Right lobe of liver (tissue), 6 donors: ENCODE results near the gene LPXN. TPM values are rescaled to one million over a fixed set of nuclear protein-coding genes. Genes with fewer than 3 reads are reported as not detected.

Experiments
- ATAC-seq, 4 donors: fragments of 200-7000 bp; cut with Tn5 transposase; one replicate each; pipeline ENCODE4 v1.9.1; 2020; ENCODE audit warnings: mild to moderate bottlenecking in 4 of 4, moderate library complexity in 4 of 4
- DNase-seq, 3 donors: peaks; one replicate each; pipeline ENCODE4 v3.0.0-alpha.2; 2020
- H3K27ac ChIP-seq, 3 donors: fragments of 200-600 bp; one replicate each; pipeline ENCODE4 v1.8.0; 2022
- H3K27me3 ChIP-seq, 2 donors: fragments of 200-600 bp; one replicate each; pipeline ENCODE4 v1.8.0; 2022
- H3K36me3 ChIP-seq, 4 donors: fragments of 200-600 bp; sonication (generic) in 1 of 4; one replicate each; pipeline versions ENCODE4 v1.5.1 to v1.8.0; 2017 to 2022; ENCODE audit warnings: control low read depth in 1 of 4
- H3K4me1 ChIP-seq, 4 donors: fragments of 200-600 bp; sonication (generic) in 1 of 4; one replicate each; pipeline versions ENCODE4 v1.5.1 to v1.8.0; 2017 to 2022; ENCODE audit warnings: control low read depth in 1 of 4
- H3K4me3 ChIP-seq, 3 donors: fragments of 200-600 bp; one replicate each; pipeline ENCODE4 v1.8.0; 2022
- H3K9me3 ChIP-seq, 4 donors: fragments of 200-600 bp; sonication (generic) in 1 of 4; one replicate each; pipeline versions ENCODE4 v1.5.1 to v1.8.0; 2017 to 2022; ENCODE audit warnings: control low read depth in 1 of 4
- CTCF ChIP-seq, 4 donors: fragments of 200-600 bp in 3 of 4; fragments of 450-650 bp in 1 of 4; IDR thresholded peaks; one replicate each; pipeline versions ENCODE4 v1.5.1 to v1.8.0; 2016 to 2022; ENCODE audit warnings: antibody characterized with exemption in 4 of 4, mild to moderate bottlenecking in 2 of 4
- POLR2A ChIP-seq: fragments of 450-650 bp; IDR thresholded peaks from one replicate; pipeline ENCODE4 v1.6.1; 2017; ENCODE audit warnings: antibody characterized with exemption, mild to moderate bottlenecking
- WGBS: methylation state at CpG from one replicate; pipeline ENCODE4 v1.1.6; 2018; ENCODE audit warnings: low coverage, low lambda C conversion rate; ENCODE audit not compliant: insufficient coverage; ENCODE audit errors: missing lambda C conversion rate; 5-methylcytosine and 5-hydroxymethylcytosine counted together
- intact Hi-C, 2 donors: fragments of 100-400 bp; cut with DNase I; formaldehyde crosslinking; loops; one replicate each; pipeline versions ENCODE4 v1.11.2 to v1.14.1; 2022
- total RNA-seq, 6 experiments: library from RNA; depleted of rRNA in 2 of 6; stranded (reverse); fragments of >200 nt in 2 of 6; fragmentation: NEBNext Ultra II Directional in 3 of 6; extraction: Animal tissue kit (Norgen Biotek cat#: 25700) in 3 of 6; gene quantifications; one replicate each; pipeline versions ENCODE4 v1.1.0 to v1.2.4, GENCODE V29; 2016 to 2023
- donor health status: DM: no; HTN: yes; CAD: no.
- donor health status: DM: no; HTN: no; CAD: no.
- donor health status: DM: no; HTN: no; CAD: no.
- donor health status: DM: no; HTN: yes; CAD: no.
- donor health status: DM: no; HTN: yes; CAD: no.

The LPXN gene
- total RNA-seq, 6 experiments from 2014 or later: 3.9 to 8.4 (median 5.5) TPM

DNA sequence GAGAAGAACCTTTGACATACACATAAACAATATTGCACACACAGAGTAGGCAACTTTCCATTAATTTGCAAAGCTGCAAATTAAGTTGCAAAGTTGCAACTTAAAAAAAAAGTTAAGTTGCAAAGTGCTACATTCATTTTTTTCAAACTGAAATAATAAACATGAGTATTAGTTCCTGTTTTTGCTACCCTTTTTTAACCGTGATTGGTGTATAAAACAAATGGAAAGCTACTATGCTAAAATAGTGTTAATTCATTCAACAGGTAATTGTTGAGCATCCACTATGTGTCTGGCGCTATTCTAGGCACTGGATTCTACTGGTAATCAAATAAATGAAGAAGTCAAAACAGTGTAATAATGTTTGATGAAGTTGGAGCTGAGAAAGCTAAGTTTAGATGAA, 11.3 kb upstream of the LPXN start:
- DNase-seq (no peak), ATAC-seq (no peak)
- intact Hi-C loops: no loop called here
- TF ChIP-seq CTCF (IDR thresholded peaks at IDR 0.05): no peak
- no peak for TF ChIP-seq POLR2A
- Histone ChIP-seq H3K27me3 (no peaks in the 10 kb centered on the region), H3K36me3 (peaks cover 0 to 3% (median 0%) of the 10 kb centered on the region in 4 donors), H3K9me3 (no peaks in the 10 kb centered on the region), H3K4me1 (peaks cover 0 to 36% (median 11%) of the 10 kb centered on the region in 4 donors), H3K4me3 (no peak overlapping the region), H3K27ac (no peak overlapping the region)
- 82% methylated on average over 2 of the region's 2 CpGs for WGBS

- Histone ChIP-seq H3K4me1 (peaks cover 0 to 49% (median 14%) of the 10 kb centered on the region in 4 donors), H3K4me3 (no peak overlapping the region), H3K9me3 (no peaks in the 10 kb centered on the region), H3K27me3 (no peaks in the 10 kb centered on the region), H3K36me3 (peaks cover 0 to 3% (median 0%) of the 10 kb centered on the region in 4 donors), H3K27ac (no peak overlapping the region)
- ATAC-seq (no peak), DNase-seq (no peak)
- 77% methylated on average over 1 of the region's 1 CpG for WGBS
- TF ChIP-seq POLR2A (no peak), CTCF (IDR thresholded peaks at IDR 0.05) (no peak)
- intact Hi-C loops: no loop called here
These were observed 6.8 kb upstream of the LPXN start for GRCh38 chr11:58582437-58582836.

DNA sequence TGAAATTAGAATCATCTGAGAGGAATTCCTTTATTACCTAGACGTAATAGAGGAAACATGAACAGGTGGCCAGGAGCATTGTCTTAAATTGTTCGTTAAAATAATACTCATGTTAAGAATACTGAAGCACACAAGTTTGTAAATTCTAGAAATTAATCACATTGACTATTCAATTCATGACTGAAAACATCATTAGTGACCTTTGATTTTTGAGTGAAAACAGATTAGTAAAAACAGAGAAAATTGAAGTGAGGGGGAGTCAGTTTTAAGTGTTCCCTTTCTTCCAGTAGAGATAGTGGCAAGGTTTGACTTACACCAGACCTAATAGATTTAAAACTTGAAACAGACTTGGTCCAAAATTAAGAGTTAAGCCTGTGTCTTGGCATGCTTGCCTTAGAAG, 4.7 kb upstream of the LPXN start:
- no peaks in the 10 kb centered on the region for H3K9me3 ChIP-seq
- no peaks in the 10 kb centered on the region for H3K27me3 ChIP-seq
- DNase-seq (no peak), ATAC-seq (no peak)
- H3K36me3 ChIP-seq: peaks cover 0 to 3% (median 0%) of the 10 kb centered on the region in 4 donors
- peak overlapping the region; percentile 98 to 99 (median 99) for H3K27ac ChIP-seq
- WGBS: 0% methylated on average over 2 of the region's 2 CpGs
- peaks cover 0 to 68% (median 20%) of the 10 kb centered on the region in 4 donors for H3K4me1 ChIP-seq
- TF ChIP-seq CTCF (IDR thresholded peaks at IDR 0.05): no peak
- no peak for TF ChIP-seq POLR2A
- H3K4me3 ChIP-seq: peak overlapping the region; percentile 90 to 93 (median 91)
- intact Hi-C loops: no loop called here

- Histone ChIP-seq H3K36me3 (no peaks in the 10 kb centered on the region), H3K27ac (peak overlapping the region; percentile 98 to 99 (median 99)), H3K27me3 (no peaks in the 10 kb centered on the region), H3K4me3 (peak overlapping the region; percentile 90 to 93 (median 91)), H3K4me1 (peaks cover 0 to 66% (median 19%) of the 10 kb centered on the region in 4 donors), H3K9me3 (no peaks in the 10 kb centered on the region)
- DNase-seq (peak; percentile 91 to 94 (median 94)), ATAC-seq (peak; percentile 55 to 67 (median 66))
- WGBS: under 1% methylated on average over 23 of the region's 78 CpGs
- intact Hi-C loops: no loop called here
- TF ChIP-seq POLR2A: peak; percentile 70
- TF ChIP-seq CTCF (IDR thresholded peaks at IDR 0.05): peak; percentile 68 to 86 (median 74)
These were observed 3.8 kb upstream of the LPXN start for GRCh38 chr11:58579192-58580129.
